HL-60 (cell line): ENCODE data around the gene ANKRD40.

Experiments used
- DNase-seq, 2 experiments: peaks; one replicate each; pipeline ENCODE4 v3.0.0-alpha.2; 2010 to 2020; ENCODE audit warnings: low read depth in 1 of 2, low spot score in 1 of 2
- H3K27ac ChIP-seq: fragments of 250-450 bp; sonication (Bioruptor Pico); replicated peaks from 2 replicates; pipeline ENCODE4 v1.5.1; 2020; ENCODE audit warnings: mild to moderate bottlenecking, moderate library complexity
- H3K27me3 ChIP-seq: fragments of 250-450 bp; sonication (Bioruptor Pico); 2 replicates; pipeline ENCODE4 v1.5.1; 2021; ENCODE audit warnings: mild to moderate bottlenecking, moderate library complexity; ENCODE audit not compliant: insufficient read depth, poor library complexity, severe bottlenecking
- H3K4me3 ChIP-seq: replicated peaks from 2 replicates; pipeline ENCODE4 v1.5.1; 2011; ENCODE audit warnings: mild to moderate bottlenecking, control low read depth, low read length; ENCODE audit not compliant: insufficient read depth
- GABPA ChIP-seq: IDR thresholded peaks from 2 replicates; pipeline ENCODE4 v1.6.1; 2012; ENCODE audit warnings: low read depth
- POLR2AphosphoS5 ChIP-seq: IDR thresholded peaks from 2 replicates; pipeline ENCODE4 v1.6.1; 2012; ENCODE audit warnings: low read depth
- SPI1 ChIP-seq: IDR thresholded peaks from 2 replicates; pipeline ENCODE4 v1.6.1; 2012; ENCODE audit warnings: low read depth, mild to moderate bottlenecking, borderline replicate concordance
- TF ChIP-seq, protein P1 (sequence below): IDR thresholded peaks from one replicate; pipeline ENCODE4 v1.5.1; 2011; ENCODE audit warnings: low read length, control low read depth, inconsistent platforms; ENCODE audit not compliant: insufficient read depth
- TF ChIP-seq, protein P2 (sequence below): IDR thresholded peaks from 2 replicates; pipeline ENCODE4 v1.6.1; 2012; ENCODE audit warnings: low read depth; ENCODE audit not compliant: insufficient replicate concordance

ANKRD40 gene

DNA sequence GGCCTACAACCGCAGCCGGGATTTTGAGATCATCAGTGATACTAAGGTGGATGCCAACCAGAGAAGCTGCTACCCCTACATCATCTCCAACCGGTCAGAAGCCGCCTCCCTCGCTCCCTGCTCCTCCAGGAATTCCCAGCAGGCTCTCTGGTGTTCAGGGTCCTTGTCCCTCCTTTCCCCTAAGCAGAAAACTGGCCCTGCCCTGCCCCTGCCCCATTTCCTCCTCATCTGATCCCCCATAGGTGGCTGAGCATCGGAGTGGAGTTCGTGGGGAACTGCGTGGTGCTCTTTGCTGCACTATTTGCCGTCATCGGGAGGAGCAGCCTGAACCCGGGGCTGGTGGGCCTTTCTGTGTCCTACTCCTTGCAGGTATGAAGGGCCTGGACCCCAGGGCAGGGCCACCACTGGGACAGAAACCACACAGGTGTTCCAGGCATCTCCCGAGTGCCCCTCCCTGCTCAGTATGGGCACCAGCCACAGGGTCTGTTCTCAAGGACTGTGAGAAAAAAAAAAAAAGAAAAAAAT, 29.8 kb downstream of the ANKRD40 start:
- no peak for DNase-seq
- TF ChIP-seq, protein P1, sequence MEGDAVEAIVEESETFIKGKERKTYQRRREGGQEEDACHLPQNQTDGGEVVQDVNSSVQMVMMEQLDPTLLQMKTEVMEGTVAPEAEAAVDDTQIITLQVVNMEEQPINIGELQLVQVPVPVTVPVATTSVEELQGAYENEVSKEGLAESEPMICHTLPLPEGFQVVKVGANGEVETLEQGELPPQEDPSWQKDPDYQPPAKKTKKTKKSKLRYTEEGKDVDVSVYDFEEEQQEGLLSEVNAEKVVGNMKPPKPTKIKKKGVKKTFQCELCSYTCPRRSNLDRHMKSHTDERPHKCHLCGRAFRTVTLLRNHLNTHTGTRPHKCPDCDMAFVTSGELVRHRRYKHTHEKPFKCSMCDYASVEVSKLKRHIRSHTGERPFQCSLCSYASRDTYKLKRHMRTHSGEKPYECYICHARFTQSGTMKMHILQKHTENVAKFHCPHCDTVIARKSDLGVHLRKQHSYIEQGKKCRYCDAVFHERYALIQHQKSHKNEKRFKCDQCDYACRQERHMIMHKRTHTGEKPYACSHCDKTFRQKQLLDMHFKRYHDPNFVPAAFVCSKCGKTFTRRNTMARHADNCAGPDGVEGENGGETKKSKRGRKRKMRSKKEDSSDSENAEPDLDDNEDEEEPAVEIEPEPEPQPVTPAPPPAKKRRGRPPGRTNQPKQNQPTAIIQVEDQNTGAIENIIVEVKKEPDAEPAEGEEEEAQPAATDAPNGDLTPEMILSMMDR, result no peak
- TF ChIP-seq POLR2AphosphoS5, result no peak
- TF ChIP-seq, protein P2, sequence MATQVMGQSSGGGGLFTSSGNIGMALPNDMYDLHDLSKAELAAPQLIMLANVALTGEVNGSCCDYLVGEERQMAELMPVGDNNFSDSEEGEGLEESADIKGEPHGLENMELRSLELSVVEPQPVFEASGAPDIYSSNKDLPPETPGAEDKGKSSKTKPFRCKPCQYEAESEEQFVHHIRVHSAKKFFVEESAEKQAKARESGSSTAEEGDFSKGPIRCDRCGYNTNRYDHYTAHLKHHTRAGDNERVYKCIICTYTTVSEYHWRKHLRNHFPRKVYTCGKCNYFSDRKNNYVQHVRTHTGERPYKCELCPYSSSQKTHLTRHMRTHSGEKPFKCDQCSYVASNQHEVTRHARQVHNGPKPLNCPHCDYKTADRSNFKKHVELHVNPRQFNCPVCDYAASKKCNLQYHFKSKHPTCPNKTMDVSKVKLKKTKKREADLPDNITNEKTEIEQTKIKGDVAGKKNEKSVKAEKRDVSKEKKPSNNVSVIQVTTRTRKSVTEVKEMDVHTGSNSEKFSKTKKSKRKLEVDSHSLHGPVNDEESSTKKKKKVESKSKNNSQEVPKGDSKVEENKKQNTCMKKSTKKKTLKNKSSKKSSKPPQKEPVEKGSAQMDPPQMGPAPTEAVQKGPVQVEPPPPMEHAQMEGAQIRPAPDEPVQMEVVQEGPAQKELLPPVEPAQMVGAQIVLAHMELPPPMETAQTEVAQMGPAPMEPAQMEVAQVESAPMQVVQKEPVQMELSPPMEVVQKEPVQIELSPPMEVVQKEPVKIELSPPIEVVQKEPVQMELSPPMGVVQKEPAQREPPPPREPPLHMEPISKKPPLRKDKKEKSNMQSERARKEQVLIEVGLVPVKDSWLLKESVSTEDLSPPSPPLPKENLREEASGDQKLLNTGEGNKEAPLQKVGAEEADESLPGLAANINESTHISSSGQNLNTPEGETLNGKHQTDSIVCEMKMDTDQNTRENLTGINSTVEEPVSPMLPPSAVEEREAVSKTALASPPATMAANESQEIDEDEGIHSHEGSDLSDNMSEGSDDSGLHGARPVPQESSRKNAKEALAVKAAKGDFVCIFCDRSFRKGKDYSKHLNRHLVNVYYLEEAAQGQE, result no peak
- no peak for TF ChIP-seq GABPA
- no peak for TF ChIP-seq SPI1
- H3K27ac ChIP-seq, result no peak overlapping the region
- H3K27me3 ChIP-seq, result peaks cover 8% of the 10 kb centered on the region
- H3K4me3 ChIP-seq, result no peak overlapping the region

DNA sequence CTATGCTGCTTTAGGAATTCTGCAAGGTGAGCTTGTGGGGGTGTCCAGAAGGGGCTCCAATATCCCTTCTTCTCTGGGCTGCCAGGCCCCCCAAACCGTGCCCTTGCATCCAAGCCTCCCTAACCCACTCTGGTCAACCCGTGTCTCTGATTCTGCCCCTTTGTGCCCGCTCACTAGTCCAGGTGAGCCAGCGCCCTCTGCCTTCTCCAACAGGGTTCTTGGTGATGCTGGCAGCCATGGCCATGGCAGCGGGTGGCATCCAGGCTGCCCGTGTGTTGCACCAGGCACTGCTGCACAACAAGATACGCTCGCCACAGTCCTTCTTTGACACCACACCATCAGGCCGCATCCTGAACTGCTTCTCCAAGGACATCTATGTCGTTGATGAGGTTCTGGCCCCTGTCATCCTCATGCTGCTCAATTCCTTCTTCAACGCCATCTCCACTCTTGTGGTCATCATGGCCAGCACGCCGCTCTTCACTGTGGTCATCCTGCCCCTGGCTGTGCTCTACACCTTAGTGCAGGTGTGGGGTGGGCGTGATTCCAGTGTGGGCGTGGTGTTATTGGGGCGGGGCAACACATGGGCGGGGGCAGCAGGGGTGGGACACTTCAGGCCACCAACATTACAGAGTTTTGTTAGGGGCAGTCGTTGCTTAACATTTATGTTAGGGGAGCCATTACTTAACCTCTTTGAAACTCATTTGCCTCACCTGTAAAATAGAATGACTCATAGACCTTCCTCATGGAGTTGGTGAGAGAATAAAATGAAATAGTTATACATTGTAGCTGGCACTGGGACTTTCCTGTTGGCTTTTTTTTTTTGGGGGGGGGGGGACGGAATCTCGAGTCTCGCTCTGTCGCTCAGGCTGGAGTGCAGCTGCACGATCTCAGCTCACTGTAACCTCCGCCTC, 31.4 kb downstream of the ANKRD40 start:
- Histone ChIP-seq H3K4me3 (no peak overlapping the region), H3K27me3 (peaks cover 8% of the 10 kb centered on the region), H3K27ac (no peak overlapping the region)
- no peak for DNase-seq
- TF ChIP-seq, protein P2, result no peak

DNA sequence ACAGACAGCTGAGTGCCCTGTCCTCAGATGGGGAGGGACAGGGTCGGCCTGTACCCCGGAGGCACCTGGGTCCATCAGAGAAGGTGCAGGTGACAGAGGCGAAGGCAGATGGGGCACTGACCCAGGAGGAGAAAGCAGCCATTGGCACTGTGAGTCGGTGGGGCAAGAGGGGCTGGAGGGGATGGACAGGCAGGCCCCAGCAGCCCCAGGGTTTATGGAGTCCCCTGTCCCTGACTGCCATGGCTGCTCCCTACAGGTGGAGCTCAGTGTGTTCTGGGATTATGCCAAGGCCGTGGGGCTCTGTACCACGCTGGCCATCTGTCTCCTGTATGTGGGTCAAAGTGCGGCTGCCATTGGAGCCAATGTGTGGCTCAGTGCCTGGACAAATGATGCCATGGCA, 32.1 kb downstream of the ANKRD40 start:
- H3K27ac ChIP-seq, result no peak overlapping the region
- H3K4me3 ChIP-seq, result no peak overlapping the region
- DNase-seq, result no peak
- H3K27me3 ChIP-seq, result peaks cover 7% of the 10 kb centered on the region
- no peak for TF ChIP-seq GABPA
- TF ChIP-seq SPI1, result no peak
- TF ChIP-seq POLR2AphosphoS5, result no peak

DNA sequence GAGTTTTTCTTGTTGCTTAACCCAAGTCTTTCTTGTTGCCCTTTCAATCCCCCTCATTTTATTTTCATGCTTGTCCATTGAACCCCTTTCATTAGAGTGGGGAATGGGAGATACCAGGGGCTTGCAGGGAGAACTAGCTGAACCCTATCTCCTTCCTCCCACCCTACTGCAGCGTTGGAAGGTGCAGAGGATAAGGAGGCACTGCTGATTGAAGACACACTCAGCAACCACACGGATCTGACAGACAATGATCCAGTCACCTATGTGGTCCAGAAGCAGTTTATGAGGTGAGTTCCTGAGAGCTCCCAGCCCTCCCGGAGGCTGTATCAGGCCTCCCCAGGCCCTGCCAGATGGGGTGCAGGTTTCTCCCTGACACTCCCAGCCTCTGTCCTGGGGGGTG, 32.5 kb downstream of the ANKRD40 start:
- TF ChIP-seq SPI1 (no peak), GABPA (no peak), POLR2AphosphoS5 (no peak)
- TF ChIP-seq, protein P2, result no peak
- TF ChIP-seq, protein P1, result no peak
- DNase-seq, result no peak
- no peak overlapping the region for H3K27ac ChIP-seq
- H3K4me3 ChIP-seq, result no peak overlapping the region
- peaks cover 4% of the 10 kb centered on the region for H3K27me3 ChIP-seq
